NCI-H146 treated with DMSO at 0.1 percent for 48 hours (cell line): ENCODE measurements around the gene NLRP2B.
"Not testable (repeated sequence)": the region's sequence is repeated elsewhere in the genome, so short reads cannot be mapped to it uniquely, and the experiment has no call there.

Experiments used
- DNase-seq: peaks from one replicate; lab custom pipeline; 2025; ENCODE audit not compliant: unreplicated experiment; lab: John Stamatoyannopoulos, UW

NLRP2B gene

DNA sequence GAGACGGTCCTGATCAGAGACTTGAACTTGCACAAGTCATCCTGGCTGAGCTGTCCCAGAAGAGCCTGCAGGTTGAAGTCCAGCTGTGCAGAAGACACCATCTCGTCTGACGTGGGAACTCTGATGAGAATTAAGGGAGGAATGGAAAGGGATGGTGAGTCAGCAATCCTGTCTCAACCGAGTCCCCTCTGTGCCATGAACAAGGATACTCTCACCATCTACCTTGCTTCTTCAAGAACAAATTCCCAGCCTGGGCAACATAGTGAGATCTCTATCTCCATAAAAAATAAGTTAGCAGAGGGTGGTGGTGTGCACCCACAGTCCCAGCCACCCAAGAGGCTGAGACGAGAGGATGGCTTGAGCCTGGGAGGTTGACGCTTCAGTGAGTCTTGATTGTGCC is at the start of gene NLRP2B:
Gene NLRP2B (minus strand): TSS at position 101 of the 400 bp plus-strand sequence.
- no peak for DNase-seq

DNA sequence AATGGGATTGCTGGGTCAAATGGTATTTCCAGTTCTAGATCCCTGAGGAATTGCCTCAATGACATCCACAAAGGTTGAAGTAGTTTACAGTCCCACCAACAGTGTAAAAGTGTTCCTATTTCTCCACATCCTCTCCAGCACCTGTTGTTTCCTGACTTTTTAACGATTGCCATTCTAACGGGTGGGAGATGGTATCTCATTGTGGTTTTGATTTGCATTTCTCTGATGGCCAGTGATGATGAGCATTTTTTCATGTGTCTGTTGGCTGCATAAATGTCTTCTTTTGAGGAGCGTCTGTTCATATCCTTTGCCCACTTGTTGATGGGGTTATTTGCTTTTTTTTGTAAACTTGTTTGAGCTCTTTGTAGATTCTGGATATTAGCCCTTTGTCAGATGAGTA is 45.9 kb upstream of the NLRP2B start:
- DNase-seq, result not testable (repeated sequence)

GRCh38 chrX:57681341-57681740 is 1.3 kb upstream of the NLRP2B start:
- DNase-seq, result no peak

- no peak for DNase-seq
Observed at GRCh38 chrX:57678686-57679428, 1.2 kb downstream of the NLRP2B start.

- no peak for DNase-seq
Observed at GRCh38 chrX:57677132-57677858, 2.8 kb downstream of the NLRP2B start.

DNA sequence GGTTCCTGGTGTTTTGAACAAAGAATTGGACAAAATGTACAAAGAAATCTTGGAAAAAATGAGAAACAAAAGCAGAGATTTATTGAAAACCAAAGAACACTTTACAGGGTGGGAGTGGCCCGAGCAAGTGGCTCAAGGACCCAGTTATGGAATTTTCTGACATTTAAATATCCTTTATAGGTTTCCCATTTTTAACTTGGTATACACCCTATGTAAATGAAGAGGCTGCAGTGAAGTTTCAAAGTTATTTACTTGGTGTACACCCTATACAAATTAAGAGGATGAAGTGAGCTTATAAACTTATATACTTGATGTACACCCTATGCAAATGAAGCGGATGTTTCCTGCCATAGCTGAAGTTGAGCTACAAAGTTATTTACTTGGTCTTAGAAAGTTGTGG is 4.7 kb downstream of the NLRP2B start:
- DNase-seq, result no peak

- no peak for DNase-seq
Observed at GRCh38 chrX:57674861-57675260, 5.2 kb downstream of the NLRP2B start.

GRCh38 chrX:57669961-57670360 is 10.1 kb downstream of the NLRP2B start:
- DNase-seq, result no peak

- no peak for DNase-seq
Observed at GRCh38 chrX:57667010-57667409, 13.1 kb downstream of the NLRP2B start.

GRCh38 chrX:57655065-57655464 is 25.0 kb downstream of the NLRP2B start:
- DNase-seq, result no peak

- DNase-seq, result no peak
Observed at GRCh38 chrX:57652705-57653104, 27.4 kb downstream of the NLRP2B start.

DNA sequence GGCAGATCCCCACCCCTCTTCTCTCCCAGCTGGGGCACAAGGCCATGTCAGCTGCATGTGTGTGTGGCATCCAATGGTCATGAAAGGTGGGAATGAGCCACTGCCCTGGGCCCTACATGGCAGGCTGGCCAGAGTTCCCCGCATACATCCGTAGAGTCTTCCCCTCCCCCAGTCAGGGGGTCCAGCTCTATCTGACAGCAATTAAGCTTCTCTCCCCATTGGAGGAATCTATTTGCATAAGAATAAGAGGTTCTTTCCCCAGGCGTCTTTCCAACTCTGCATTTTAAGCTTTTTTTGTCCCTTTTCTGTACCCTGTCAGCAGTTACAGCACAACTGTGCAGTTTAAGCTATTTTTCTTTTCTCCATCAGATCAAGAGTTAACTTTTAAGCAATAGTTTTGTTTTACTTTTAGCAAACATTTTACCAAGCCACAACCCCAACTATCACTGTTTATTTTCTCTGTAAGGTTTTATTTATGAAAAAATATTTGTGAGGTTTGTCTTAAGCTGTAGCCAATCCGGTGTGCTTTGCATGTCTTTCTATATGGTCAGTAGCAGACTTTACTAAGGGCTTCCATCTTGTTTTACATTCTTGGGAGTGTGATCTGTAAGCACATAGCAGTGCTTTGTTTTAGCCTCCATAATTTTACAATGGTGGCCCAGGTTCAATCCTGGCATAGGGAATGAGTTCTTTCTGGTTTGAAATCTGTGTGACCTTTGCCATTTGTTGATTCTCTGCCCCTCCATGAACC is 28.7 kb downstream of the NLRP2B start:
- DNase-seq, result no peak

- no peak for DNase-seq
Observed at GRCh38 chrX:57647020-57647419, 33.0 kb downstream of the NLRP2B start.

DNA sequence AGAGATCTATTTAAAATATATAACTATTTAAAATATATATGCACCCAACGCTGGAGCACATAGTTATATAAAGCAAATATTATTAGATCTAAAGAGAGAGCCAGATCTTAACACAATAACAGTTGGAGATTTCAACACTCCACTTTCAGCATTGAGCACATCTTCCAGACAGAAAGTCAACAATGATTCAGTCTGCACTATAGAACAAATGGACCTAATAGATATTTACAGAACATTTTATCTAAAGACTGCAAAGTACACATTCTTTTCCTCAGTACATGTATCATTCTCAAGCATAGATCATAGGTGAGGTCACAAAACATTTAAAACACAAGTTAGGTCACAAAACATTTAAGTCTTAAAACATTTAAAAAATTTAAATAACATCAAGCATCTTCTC is 36.4 kb downstream of the NLRP2B start:
- no peak for DNase-seq

DNA sequence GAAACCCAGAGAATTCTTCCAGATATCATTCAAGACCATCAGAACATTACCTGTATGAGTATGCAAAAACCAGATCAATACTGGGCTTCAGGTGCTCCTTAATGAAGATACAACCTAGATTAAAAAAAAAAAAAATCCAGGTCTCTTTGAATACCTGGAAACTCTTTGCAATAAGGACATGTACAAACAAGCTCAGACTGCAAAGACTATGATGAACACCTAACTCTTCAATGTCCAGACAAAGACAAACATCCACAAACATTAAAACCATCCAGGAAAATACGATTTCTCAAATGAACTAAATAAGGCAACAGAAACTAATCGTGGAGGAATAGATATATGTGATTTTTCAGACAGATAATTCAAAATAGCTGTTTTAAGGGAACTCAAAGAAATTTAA is 38.7 kb downstream of the NLRP2B start:
- DNase-seq, result no peak

DNA sequence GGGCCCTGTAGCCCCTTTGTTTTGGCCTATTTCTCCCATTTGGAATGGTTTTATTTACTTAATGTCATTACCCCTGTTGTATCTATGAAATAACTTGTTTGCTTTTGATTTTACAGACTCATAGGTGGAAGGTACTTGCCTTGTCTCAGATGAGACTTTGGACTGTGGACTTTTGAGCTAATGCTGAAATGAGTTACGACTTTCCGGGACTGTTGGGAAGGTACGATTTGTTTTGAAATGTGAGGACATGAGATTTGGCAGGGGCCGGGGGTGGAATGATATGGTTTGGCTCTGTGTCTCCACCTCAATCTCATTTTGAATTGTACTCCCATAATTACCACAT is 39.4 kb downstream of the NLRP2B start:
- DNase-seq, result no peak

GRCh38 chrX:57629438-57629837 is 50.6 kb downstream of the NLRP2B start:
- DNase-seq, result not testable (repeated sequence)
